Spleen (tissue), 7 donors: ENCODE data around the gene HOXB6.

Experiments
- POLR2AphosphoS5 ChIP-seq, 3 donors: sonication (generic); formaldehyde crosslinking; IDR thresholded peaks; one replicate each; pipeline ENCODE4 v1.5.1; 2017; ENCODE audit warnings: antibody characterized with exemption in 3 of 3
- TF ChIP-seq, protein P1 (sequence below), 11 experiments: fragments of 200-600 bp in 7 of 11; fragments of 450-650 bp in 4 of 11; sonication (generic) in 4 of 11; IDR thresholded peaks in 8 of 11; conservative IDR thresholded peaks in 3 of 11; 1 replicate in 7 of 11; 2 replicates in 4 of 11; pipeline versions ENCODE4 v1.4.0 to v1.8.0; 2016 to 2021; ENCODE audit warnings: antibody characterized with exemption in 11 of 11, inconsistent platforms in 4 of 11, mild to moderate bottlenecking in 1 of 11
- donor health status: DM: no; HTN: no; CAD: no; lungs with moderate emphysema.
- donor health status: DM: no; HTN: no; CAD: no.
- donor health status: DM: no; HTN: no; CAD: no.

DNA sequence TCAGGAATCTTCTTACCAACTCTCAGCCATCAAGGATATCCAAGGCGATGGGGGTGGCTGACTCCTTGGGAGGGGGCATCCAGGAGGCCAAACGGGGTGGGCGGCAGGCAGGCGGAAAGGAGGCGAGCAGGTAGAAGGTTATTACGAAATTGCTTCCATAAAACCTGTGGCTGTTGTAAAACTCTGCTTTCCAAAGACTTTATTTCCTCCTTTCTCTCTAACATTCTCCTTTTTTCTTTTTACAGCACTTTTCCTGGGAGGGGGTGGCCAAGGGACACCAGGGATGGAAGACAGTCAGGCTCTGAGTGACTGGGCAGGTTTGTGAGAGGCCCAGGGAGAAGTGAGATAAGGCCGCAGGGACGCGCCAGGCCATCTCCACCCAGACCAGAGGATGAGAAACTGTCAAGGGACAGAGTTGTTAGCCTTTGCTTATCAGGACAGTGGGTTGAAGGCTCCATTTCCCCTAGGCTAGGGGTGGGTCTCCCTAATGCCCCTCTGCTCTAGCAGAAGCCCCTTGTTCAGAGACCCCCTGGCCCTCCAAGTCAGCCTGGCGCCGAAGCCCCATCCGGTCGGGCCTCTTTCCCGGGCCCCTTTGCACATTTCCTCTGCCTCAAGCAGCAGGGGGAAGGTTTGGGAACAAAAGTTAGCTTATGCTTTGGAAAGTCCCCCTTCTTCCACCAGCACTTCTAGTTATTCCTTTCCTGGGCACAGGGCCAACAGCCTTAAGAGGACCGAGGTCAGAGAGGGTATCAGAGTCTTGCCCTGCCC lies 26.3 kb upstream of the HOXB6 start:
- no peak for TF ChIP-seq POLR2AphosphoS5 (IDR thresholded peaks at IDR 0.05)
- TF ChIP-seq, protein P1, sequence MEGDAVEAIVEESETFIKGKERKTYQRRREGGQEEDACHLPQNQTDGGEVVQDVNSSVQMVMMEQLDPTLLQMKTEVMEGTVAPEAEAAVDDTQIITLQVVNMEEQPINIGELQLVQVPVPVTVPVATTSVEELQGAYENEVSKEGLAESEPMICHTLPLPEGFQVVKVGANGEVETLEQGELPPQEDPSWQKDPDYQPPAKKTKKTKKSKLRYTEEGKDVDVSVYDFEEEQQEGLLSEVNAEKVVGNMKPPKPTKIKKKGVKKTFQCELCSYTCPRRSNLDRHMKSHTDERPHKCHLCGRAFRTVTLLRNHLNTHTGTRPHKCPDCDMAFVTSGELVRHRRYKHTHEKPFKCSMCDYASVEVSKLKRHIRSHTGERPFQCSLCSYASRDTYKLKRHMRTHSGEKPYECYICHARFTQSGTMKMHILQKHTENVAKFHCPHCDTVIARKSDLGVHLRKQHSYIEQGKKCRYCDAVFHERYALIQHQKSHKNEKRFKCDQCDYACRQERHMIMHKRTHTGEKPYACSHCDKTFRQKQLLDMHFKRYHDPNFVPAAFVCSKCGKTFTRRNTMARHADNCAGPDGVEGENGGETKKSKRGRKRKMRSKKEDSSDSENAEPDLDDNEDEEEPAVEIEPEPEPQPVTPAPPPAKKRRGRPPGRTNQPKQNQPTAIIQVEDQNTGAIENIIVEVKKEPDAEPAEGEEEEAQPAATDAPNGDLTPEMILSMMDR (IDR thresholded peaks at IDR 0.05 in 8 of 11, conservative IDR thresholded peaks at IDR 0.05 in 3 of 11) = no peak
